ENCODE results near the gene MACF1. TPM values are rescaled to one million over a fixed set of nuclear protein-coding genes. Genes with fewer than 3 reads are reported as not detected.
"Not testable (repeated sequence)": the region's sequence is repeated elsewhere in the genome, so short reads cannot be mapped to it uniquely, and the experiment has no call there.

Gene MACF1
- total RNA-seq, 4 donors from 2014 or later = 78.7 to 139 (median 113) TPM

- no peaks in the 10 kb centered on the region for H3K9me3 ChIP-seq
- in situ Hi-C loops (cut with MboI; ENCODE audit: low sequenced_read_pairs in 4 of 4) (no loop called here), intact Hi-C loops (cut with DNase I; ENCODE audit: low total_unique reads) (no loop called here)
- peaks cover 8 to 91% of the 10 kb centered on the region in 2 donors for H3K36me3 ChIP-seq
- H3K27ac ChIP-seq = no peak overlapping the region
- no peak overlapping the region for H3K4me3 ChIP-seq
- H3K4me1 ChIP-seq = no peaks in the 10 kb centered on the region
- ATAC-seq (no peak), DNase-seq (no peak)
- H3K27me3 ChIP-seq = no peaks in the 10 kb centered on the region
- TF ChIP-seq POLR2A (IDR thresholded peaks at IDR 0.05) (no peak), CTCF (IDR thresholded peaks at IDR 0.05 in 4 of 5, conservative IDR thresholded peaks at IDR 0.05 in 1 of 5) (no peak)
Measured at GRCh38 chr1:39466413-39467107, 262.1 kb downstream of the MACF1 start.

GRCh38 chr1:39467108-39467720 is 262.7 kb downstream of the MACF1 start:
- ATAC-seq; in situ Hi-C loops (cut with MboI; ENCODE audit: low sequenced_read_pairs in 4 of 4); DNase-seq; H3K4me1 ChIP-seq; H3K27ac ChIP-seq; H3K9me3 ChIP-seq; H3K4me3 ChIP-seq; H3K27me3 ChIP-seq; intact Hi-C loops (cut with DNase I; ENCODE audit: low total_unique reads): not testable (repeated sequence)
- peaks cover 8 to 90% of the 10 kb centered on the region in 2 donors for H3K36me3 ChIP-seq

- H3K9me3 ChIP-seq = no peaks in the 10 kb centered on the region
- DNase-seq = no peak
- TF ChIP-seq POLR2A (IDR thresholded peaks at IDR 0.05) = no peak
- no peak for TF ChIP-seq CTCF (IDR thresholded peaks at IDR 0.05 in 4 of 5, conservative IDR thresholded peaks at IDR 0.05 in 1 of 5)
- no peaks in the 10 kb centered on the region for H3K27me3 ChIP-seq
- in situ Hi-C loops (cut with MboI; ENCODE audit: low sequenced_read_pairs in 4 of 4) (no loop called here), intact Hi-C loops (cut with DNase I; ENCODE audit: low total_unique reads) (no loop called here)
- peaks cover 4 to 81% of the 10 kb centered on the region in 2 donors for H3K36me3 ChIP-seq
- H3K27ac ChIP-seq = no peak overlapping the region
- no peak for ATAC-seq
- H3K4me3 ChIP-seq = no peak overlapping the region
- H3K4me1 ChIP-seq = no peaks in the 10 kb centered on the region
Measured at GRCh38 chr1:39469150-39469549, 264.7 kb downstream of the MACF1 start.

- in situ Hi-C loops (cut with MboI; ENCODE audit: low sequenced_read_pairs in 4 of 4) = no loop called here
- Histone ChIP-seq H3K36me3 (peaks cover 4 to 81% of the 10 kb centered on the region in 2 donors), H3K27ac (no peak overlapping the region), H3K27me3 (no peaks in the 10 kb centered on the region), H3K4me3 (no peak overlapping the region), H3K9me3 (no peaks in the 10 kb centered on the region), H3K4me1 (no peaks in the 10 kb centered on the region)
- TF ChIP-seq POLR2A (IDR thresholded peaks at IDR 0.05) = no peak
- TF ChIP-seq CTCF (IDR thresholded peaks at IDR 0.05 in 4 of 5, conservative IDR thresholded peaks at IDR 0.05 in 1 of 5) = no peak
- ATAC-seq = no peak
- DNase-seq = no peak
- intact Hi-C loops (cut with DNase I; ENCODE audit: low total_unique reads) = no loop called here
Measured at GRCh38 chr1:39470040-39470439, 265.5 kb downstream of the MACF1 start.

- H3K27ac ChIP-seq = no peak overlapping the region
- H3K4me3 ChIP-seq = no peak overlapping the region
- H3K9me3 ChIP-seq = no peaks in the 10 kb centered on the region
- no peaks in the 10 kb centered on the region for H3K27me3 ChIP-seq
- intact Hi-C loops (cut with DNase I; ENCODE audit: low total_unique reads) = no loop called here
- H3K36me3 ChIP-seq = peaks cover 0 to 57% of the 10 kb centered on the region in 2 donors
- no peaks in the 10 kb centered on the region for H3K4me1 ChIP-seq
- ATAC-seq = no peak
- no peak for TF ChIP-seq POLR2A (IDR thresholded peaks at IDR 0.05)
- no peak for TF ChIP-seq CTCF (IDR thresholded peaks at IDR 0.05 in 4 of 5, conservative IDR thresholded peaks at IDR 0.05 in 1 of 5)
- in situ Hi-C loops (cut with MboI; ENCODE audit: low sequenced_read_pairs in 4 of 4) = no loop called here
- DNase-seq = no peak
Measured at GRCh38 chr1:39472826-39473225, 268.3 kb downstream of the MACF1 start.

Measured in gastrocnemius medialis (tissue), 4 donors.